ENCODE measurements around the gene PIH1D2.
A peak's percentile ranks its signal among the peaks of the same experiment; 100 is the strongest.
"Not testable (repeated sequence)": the region's sequence is repeated elsewhere in the genome, so short reads cannot be mapped to it uniquely, and the experiment has no call there.

The PIH1D2 gene

DNA sequence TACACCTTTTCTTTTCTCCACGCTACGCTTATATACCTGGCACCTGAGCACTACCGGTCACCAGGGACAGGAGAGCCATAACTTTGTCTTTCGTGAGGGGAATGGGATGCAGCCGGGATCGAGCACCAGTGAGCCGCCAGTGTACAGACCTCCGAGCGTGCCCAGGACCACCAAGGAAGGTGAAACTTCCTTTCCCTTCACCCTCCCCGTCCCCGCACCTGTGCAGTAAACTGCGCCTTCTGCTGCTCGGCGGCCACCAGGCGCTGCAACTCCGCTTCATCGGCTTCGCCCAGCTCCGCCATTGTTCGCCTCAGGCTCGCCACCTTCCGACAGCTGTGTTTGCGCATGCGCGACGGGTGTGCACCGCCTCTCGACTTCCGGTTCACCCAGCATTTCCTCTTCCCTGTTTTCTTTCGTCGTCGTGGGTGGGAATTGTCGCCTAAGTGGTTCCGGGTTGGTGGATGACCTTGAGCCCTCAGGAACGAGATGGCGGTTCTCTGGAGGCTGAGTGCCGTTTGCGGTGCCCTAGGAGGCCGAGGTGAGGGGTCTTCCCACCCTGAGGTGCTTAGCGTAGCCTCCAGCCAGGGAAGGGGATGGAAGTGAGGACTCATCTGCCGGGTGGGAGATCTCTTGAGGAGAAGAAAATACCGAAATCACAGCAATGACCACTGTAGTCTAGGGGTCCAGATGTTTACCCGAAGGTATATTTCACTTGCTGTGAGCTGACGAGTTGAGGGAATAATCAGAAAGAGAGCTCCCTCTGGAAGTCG, 12.8 kb upstream of the PIH1D2 start, which contains the start of the genes SDHD and TIMM8B:
Gene SDHD, plus strand, starts transcription at position 452 of the 770 bp plus-strand sequence. Its CDS starts 35 bp downstream, at position 487.
Gene TIMM8B, minus strand, starts transcription at position 335 of the 770 bp plus-strand sequence. Its CDS starts 33 bp downstream, at position 302.
- Mint-ChIP-seq H3K4me1 (ENCODE audit: low read depth) (peaks cover 78% of the 10 kb centered on the region), H3K27ac (peak within 1 kb of the TSS; percentile 98), H3K4me3 (peak within 1 kb of the TSS; percentile 97), H3K36me3 (ENCODE audit: low read depth) (peaks cover 88% of the 10 kb centered on the region), H3K27me3 (no peaks in the 10 kb centered on the region), H3K9me3 (no peaks in the 10 kb centered on the region)

DNA sequence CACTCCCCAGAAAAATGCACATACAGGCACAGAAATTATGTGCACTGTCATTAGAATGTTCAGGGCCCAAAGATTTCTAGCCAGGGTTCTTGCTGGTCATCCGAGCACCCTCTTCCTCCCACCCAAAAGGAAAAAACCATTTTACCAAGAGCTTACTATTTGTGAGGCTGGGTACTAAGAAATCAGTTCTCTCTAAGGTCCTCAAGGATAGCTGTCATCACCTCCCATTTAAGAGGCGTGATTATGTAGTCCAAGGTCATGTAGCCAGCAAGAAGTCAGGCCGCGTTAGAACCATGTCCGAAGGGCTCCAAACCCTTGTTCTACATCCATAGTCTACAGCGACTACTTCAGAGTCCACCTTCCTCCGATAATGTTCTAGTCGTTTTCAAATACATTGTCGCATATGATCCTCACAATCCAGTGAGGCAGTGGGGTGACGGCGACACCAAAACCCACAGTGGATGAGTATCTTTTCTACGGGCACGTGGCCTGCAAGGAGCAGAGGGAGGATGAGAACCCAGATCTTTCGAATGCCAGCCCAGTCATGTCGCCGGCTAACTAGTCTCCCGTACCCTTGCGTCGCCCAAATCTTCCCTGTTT, 12.1 kb upstream of the PIH1D2 start:
- peaks cover 75% of the 10 kb centered on the region for H3K4me1 Mint-ChIP-seq (ENCODE audit: low read depth)
- H3K27ac Mint-ChIP-seq, result peak overlapping the region; percentile 98

DNA sequence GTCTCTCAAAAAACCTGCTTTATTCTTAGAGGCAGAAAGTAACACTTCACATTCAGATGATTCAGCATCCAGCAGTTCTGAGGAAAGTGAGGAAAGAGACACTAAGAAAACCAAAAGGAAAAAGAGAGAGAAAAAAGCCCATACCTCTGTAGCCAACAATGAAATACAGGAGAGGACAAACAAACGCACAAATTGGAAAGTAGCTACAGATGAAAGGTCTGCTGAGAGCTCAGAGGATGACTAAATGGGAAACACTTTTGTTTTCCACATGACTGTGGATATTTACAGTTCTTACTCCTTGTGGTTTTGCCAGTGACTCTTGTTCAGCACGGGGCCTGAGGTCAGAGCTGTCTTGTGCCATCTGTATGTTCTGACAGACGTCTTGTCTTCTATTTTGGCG, 8.9 kb upstream of the PIH1D2 start:
- H3K27ac Mint-ChIP-seq, result peak overlapping the region; percentile 61
- no peaks in the 10 kb centered on the region for H3K27me3 Mint-ChIP-seq
- H3K4me1 Mint-ChIP-seq (ENCODE audit: low read depth), result peaks cover 56% of the 10 kb centered on the region
- no peaks in the 10 kb centered on the region for H3K9me3 Mint-ChIP-seq
- peak overlapping the region; percentile 8 for H3K4me3 Mint-ChIP-seq
- H3K36me3 Mint-ChIP-seq (ENCODE audit: low read depth), result peaks cover 83% of the 10 kb centered on the region

More for the DNA sequence above, 12.1 kb upstream of the PIH1D2 start:
- Mint-ChIP-seq H3K9me3 (no peaks in the 10 kb centered on the region), H3K4me3 (peak overlapping the region; percentile 97), H3K27me3 (no peaks in the 10 kb centered on the region), H3K36me3 (ENCODE audit: low read depth) (peaks cover 84% of the 10 kb centered on the region)

DNA sequence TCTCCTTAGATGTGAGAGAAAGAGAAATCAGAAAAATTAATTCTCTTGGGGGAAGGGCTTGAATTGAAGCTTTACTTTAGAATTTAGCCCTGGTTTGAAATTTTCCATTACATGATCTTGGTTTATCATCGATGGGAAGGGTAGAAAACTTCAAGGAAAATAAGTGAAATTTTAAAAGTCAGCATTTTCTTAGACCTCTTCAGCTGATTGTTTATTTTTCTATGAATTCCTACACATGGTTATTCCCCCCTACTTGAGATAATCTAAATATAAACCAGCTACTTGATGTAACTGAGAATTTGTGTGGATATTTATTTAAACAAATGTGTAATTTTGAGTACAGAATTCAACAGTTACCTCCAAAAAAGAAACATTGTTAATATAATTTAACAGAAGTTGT, 10.9 kb downstream of the PIH1D2 start:
- Mint-ChIP-seq H3K9me3 (no peaks in the 10 kb centered on the region), H3K4me3 (no peak overlapping the region), H3K4me1 (ENCODE audit: low read depth) (no peaks in the 10 kb centered on the region), H3K36me3 (ENCODE audit: low read depth) (peaks cover 43% of the 10 kb centered on the region), H3K27me3 (no peaks in the 10 kb centered on the region), H3K27ac (no peak overlapping the region)

DNA sequence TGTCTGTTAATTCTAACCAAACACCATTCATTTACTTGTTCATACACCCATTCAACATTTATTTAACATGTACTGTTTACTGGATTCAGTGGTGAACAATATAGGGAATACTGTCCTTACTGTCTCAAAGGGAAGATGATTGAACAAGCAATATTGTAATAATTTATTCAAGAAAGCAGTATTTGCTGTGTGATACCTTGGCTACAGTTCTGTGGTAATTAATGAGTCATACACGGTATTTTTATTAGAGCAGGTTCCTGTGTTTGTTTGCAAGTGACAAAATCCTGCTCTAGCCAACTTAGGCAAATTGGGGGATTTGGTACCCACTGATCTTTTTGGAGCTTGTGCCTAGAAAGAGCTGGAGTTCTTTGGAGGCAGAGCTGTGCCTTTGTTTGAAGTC, 15.7 kb downstream of the PIH1D2 start:
- Mint-ChIP-seq H3K27me3 (no peaks in the 10 kb centered on the region), H3K36me3 (ENCODE audit: low read depth) (peaks cover 72% of the 10 kb centered on the region), H3K9me3 (no peaks in the 10 kb centered on the region), H3K4me1 (ENCODE audit: low read depth) (peaks cover 18% of the 10 kb centered on the region), H3K4me3 (no peak overlapping the region), H3K27ac (no peak overlapping the region)

DNA sequence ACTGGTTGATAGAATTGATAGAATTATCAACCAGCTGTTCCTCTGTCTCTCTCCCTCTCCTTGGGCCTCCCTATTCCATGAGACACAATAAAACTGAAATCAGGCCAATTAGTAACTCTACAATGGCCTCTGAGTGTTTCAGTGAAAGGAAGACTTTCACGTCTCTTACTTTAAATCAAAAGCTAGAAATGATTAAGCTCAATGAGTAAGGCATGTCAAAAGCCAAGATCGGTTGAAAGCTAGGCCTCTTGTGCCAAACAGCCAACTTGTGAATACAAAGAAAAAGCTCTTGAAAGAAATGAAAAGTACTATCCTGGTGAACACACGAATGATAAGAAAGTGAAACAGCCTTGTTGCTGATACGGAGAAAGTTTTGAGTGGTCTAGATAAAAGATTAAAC, 16.6 kb downstream of the PIH1D2 start:
- peak overlapping the region; percentile 69 for H3K27ac Mint-ChIP-seq
- peaks cover 63% of the 10 kb centered on the region for H3K36me3 Mint-ChIP-seq (ENCODE audit: low read depth)
- H3K4me1 Mint-ChIP-seq (ENCODE audit: low read depth), result peaks cover 18% of the 10 kb centered on the region
- no peaks in the 10 kb centered on the region for H3K27me3 Mint-ChIP-seq
- no peaks in the 10 kb centered on the region for H3K9me3 Mint-ChIP-seq
- no peak overlapping the region for H3K4me3 Mint-ChIP-seq

DNA sequence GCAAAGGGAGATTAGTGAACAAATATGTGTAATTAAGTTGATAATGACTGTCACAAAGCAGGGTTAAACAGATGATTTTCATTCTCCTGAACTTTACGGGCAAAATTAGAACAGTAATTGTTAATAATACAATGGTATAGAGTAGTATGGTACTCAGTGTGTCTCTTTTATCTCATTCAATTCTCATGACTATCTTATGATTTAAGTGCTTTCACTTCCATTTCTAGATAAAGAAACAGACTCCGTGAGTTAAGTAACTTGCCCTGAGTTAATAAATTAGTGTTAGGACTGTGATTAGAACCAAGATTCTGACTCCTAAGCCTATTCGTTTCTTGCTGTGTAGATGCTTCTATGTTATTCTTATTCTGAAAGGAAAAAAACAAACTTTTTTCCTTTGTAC, 22.0 kb downstream of the PIH1D2 start:
- H3K27ac Mint-ChIP-seq, result no peak overlapping the region
- H3K27me3 Mint-ChIP-seq, result no peaks in the 10 kb centered on the region
- peaks cover 40% of the 10 kb centered on the region for H3K4me1 Mint-ChIP-seq (ENCODE audit: low read depth)
- no peak overlapping the region for H3K4me3 Mint-ChIP-seq
- no peaks in the 10 kb centered on the region for H3K9me3 Mint-ChIP-seq
- peaks cover 75% of the 10 kb centered on the region for H3K36me3 Mint-ChIP-seq (ENCODE audit: low read depth)

DNA sequence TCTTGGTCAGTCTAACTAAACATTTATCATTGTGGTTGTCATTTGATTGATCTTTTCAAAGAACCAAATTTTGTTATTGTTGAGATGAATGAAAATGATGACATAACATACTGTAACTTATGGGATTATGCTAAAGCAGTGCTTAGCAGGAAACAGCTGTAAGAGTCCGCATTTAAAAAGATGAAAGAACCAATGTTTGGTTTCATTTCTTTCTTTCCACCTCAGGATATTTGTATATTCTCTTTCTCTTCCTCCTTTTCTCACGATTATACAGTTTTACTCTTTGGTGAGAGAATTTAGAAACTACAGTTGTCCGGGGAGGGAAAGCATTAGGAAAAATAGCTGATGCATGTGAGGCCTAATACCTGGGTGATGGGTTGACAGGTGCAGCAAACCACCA, 23.1 kb downstream of the PIH1D2 start:
- Mint-ChIP-seq H3K4me1 (ENCODE audit: low read depth) (peaks cover 31% of the 10 kb centered on the region), H3K36me3 (ENCODE audit: low read depth) (peaks cover 79% of the 10 kb centered on the region), H3K9me3 (no peaks in the 10 kb centered on the region), H3K4me3 (no peak overlapping the region), H3K27ac (no peak overlapping the region), H3K27me3 (no peaks in the 10 kb centered on the region)

DNA sequence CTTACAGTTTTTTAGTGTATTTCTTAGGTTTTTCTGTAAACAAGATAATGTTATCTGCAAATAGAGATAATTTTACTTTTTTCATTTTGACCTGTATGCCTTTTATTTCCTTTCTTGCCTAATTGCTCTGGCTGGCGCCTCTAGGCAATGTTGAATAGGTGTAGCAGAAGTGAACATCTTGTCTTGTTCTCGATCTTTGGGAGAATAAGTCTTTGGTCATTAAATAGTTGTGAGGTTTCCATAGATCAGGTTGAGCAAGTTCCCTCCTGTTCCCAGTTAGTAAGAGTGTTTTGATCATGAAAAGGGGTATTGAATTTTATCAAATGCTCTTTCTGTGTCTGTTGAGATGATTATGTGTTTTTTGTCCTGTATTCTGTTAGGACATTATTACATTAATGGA, 24.0 kb downstream of the PIH1D2 start:
- Mint-ChIP-seq H3K9me3 (no peaks in the 10 kb centered on the region), H3K4me3 (no peak overlapping the region), H3K27me3 (no peaks in the 10 kb centered on the region), H3K36me3 (ENCODE audit: low read depth) (peaks cover 82% of the 10 kb centered on the region), H3K27ac (no peak overlapping the region), H3K4me1 (ENCODE audit: low read depth) (peaks cover 31% of the 10 kb centered on the region)

DNA sequence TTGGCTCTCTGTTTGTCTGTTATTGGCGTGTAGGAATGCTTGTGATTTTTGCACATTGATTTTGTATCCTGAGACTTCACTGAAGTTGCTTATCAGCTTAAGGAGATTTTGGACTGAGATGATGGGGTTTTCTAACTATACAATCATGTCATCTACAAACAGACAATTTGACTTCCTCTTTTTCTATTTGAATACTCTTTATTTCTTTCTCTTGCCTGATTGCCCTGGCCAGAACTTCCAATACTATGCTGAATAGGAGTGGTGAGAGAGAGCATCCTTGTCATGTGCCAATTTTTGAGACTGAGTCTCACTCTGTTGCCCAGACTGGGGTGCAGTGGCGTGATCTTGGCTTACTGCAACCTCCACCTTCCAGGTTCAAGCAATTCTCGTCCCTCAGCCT, 25.6 kb downstream of the PIH1D2 start:
- not testable (repeated sequence) for H3K27me3 Mint-ChIP-seq, H3K4me3 Mint-ChIP-seq, H3K9me3 Mint-ChIP-seq
- H3K4me1 Mint-ChIP-seq (ENCODE audit: low read depth), result peaks cover 31% of the 10 kb centered on the region
- peak overlapping the region; percentile 63 for H3K27ac Mint-ChIP-seq
- peaks cover 83% of the 10 kb centered on the region for H3K36me3 Mint-ChIP-seq (ENCODE audit: low read depth)

DNA sequence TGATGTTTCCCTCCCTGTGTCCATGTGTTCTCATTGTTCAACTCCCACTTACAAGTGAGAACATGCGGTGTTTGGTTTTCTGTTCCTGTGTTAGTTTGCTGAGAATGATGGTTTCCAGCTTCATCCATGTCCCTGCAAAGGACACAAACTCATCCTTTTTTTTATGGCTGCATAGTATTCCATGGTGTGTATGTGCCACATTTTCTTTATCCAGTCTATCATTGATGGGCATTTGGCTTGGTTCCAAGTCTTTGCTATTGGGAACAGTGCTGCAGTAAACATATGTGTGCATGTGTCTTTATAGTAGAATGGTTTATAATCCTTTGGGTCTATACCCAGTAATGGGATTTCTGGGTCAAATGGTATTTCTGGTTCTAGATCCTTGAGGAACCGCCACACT, 27.2 kb downstream of the PIH1D2 start:
- H3K4me3 Mint-ChIP-seq, H3K27ac Mint-ChIP-seq, H3K9me3 Mint-ChIP-seq, H3K27me3 Mint-ChIP-seq: not testable (repeated sequence)
- H3K4me1 Mint-ChIP-seq (ENCODE audit: low read depth), result peaks cover 44% of the 10 kb centered on the region
- H3K36me3 Mint-ChIP-seq (ENCODE audit: low read depth), result peaks cover 90% of the 10 kb centered on the region

DNA sequence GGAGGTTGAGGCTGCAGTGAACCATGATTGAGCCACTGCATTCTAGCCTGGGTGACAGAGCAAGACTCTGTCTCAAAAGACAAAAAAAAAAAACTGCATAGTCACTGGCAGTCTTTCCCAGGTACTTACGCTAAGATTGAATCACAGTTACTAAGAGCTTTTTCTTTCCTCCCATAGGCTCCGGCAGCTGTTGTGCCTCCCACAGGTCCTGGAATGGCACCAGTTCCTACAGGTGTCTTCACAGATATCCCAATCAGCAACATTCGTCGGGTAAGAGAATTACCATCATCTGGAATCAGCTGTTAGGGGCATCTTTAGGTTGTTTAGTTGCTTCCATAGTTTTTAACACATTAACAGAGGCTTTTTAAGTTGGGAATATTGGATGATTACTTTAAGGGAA, 28.9 kb downstream of the PIH1D2 start:
- no peak overlapping the region for H3K4me3 Mint-ChIP-seq
- H3K27ac Mint-ChIP-seq, result no peak overlapping the region
- peaks cover 87% of the 10 kb centered on the region for H3K36me3 Mint-ChIP-seq (ENCODE audit: low read depth)
- no peaks in the 10 kb centered on the region for H3K27me3 Mint-ChIP-seq
- H3K4me1 Mint-ChIP-seq (ENCODE audit: low read depth), result peaks cover 46% of the 10 kb centered on the region
- no peaks in the 10 kb centered on the region for H3K9me3 Mint-ChIP-seq

DNA sequence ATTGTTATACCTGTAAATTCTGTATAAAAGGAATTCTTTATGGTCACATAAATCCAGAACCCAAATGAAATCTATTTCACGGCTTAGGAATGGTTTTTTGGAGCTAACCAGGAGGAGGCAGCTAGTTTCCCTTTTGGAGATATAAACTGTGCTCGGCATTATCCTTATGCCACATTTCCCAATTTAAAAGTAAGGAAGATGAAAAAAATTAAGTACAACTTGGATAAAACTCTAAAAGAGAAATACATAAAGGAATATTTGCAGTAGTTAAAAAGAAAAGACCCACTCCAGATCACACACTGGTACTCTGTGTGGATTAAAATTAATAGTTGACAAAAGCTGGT, 30.9 kb downstream of the PIH1D2 start:
- H3K36me3 Mint-ChIP-seq (ENCODE audit: low read depth), result peaks cover 86% of the 10 kb centered on the region
- no peak overlapping the region for H3K4me3 Mint-ChIP-seq
- peaks cover 27% of the 10 kb centered on the region for H3K4me1 Mint-ChIP-seq (ENCODE audit: low read depth)
- H3K27ac Mint-ChIP-seq, result no peak overlapping the region
- no peaks in the 10 kb centered on the region for H3K9me3 Mint-ChIP-seq
- no peaks in the 10 kb centered on the region for H3K27me3 Mint-ChIP-seq

DNA sequence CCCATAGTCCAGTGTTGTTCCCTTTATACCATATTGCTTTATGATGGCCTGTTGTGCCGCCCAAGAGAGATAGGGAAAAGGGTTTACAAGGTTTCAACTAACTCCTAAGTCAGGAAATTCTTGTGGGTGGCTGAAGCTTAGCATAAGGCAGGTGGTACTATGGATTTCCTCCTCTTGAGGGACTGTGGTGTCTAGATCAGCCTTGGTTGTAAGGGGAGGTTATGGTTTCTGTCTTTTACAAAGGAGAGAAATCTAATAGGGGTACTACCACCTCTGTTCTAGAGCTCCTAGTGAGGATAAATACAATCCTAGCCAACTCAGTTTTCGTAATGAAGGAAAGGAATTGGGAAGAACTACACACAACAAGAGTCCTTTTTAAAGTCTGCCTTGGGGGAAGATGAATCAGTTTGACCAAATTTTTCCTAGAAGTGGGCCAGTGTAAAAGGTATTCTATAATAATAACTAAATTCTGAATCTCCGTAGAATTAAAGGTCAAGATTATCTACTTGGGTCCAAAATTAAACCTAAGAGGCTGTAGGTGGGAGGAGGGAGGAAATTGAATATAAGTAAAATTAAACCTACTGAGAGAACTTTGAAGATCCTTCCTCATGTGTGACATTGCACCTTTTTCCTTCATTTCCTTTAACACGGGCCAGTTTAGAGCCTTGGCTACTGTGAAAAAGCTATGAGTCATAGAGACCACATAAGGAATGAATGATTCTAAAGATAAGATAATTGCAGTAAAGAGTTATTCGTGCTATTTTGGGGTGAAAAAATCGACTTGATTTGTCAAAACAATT, 31.5 kb downstream of the PIH1D2 start:
- H3K27me3 Mint-ChIP-seq, result no peaks in the 10 kb centered on the region
- peak overlapping the region; percentile 55 for H3K27ac Mint-ChIP-seq

DNA sequence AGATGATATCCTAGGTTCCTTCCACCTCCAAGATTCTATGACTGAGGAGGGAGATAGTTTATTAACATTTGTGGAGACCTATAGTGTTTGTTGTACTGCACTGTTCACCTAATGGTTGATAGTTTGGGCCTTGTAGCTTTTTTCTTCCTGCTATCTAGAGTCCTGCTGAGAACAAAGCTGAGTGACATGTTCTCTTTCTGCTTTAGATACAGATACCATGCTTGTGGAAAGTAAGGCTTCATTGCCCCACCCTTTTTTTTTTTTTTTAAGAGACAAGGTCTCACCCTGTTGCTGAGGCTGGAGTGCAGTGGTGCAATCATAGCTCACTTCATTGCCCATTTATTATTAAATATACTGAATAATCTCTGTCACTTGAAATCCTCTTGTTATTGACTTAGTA, 36.3 kb downstream of the PIH1D2 start:
- H3K4me3 Mint-ChIP-seq, result no peak overlapping the region
- no peaks in the 10 kb centered on the region for H3K9me3 Mint-ChIP-seq
- peaks cover 72% of the 10 kb centered on the region for H3K36me3 Mint-ChIP-seq (ENCODE audit: low read depth)
- H3K4me1 Mint-ChIP-seq (ENCODE audit: low read depth), result peaks cover 15% of the 10 kb centered on the region
- H3K27ac Mint-ChIP-seq, result no peak overlapping the region
- no peaks in the 10 kb centered on the region for H3K27me3 Mint-ChIP-seq

More for the DNA sequence above, 31.5 kb downstream of the PIH1D2 start:
- Mint-ChIP-seq H3K4me3 (no peak overlapping the region), H3K36me3 (ENCODE audit: low read depth) (peaks cover 86% of the 10 kb centered on the region), H3K4me1 (ENCODE audit: low read depth) (peaks cover 21% of the 10 kb centered on the region), H3K9me3 (no peaks in the 10 kb centered on the region)
